NCI-H1436 treated with DMSO at 0.1 percent for 48 hours (cell line): Measurements from ENCODE around the gene LPCAT1.
"Not testable (repeated sequence)": the region's sequence is repeated elsewhere in the genome, so short reads cannot be mapped to it uniquely, and the experiment has no call there.

Source experiments
- DNase-seq: peaks from one replicate; lab custom pipeline; 2025; lab: John Stamatoyannopoulos, UW

The LPCAT1 gene

DNA sequence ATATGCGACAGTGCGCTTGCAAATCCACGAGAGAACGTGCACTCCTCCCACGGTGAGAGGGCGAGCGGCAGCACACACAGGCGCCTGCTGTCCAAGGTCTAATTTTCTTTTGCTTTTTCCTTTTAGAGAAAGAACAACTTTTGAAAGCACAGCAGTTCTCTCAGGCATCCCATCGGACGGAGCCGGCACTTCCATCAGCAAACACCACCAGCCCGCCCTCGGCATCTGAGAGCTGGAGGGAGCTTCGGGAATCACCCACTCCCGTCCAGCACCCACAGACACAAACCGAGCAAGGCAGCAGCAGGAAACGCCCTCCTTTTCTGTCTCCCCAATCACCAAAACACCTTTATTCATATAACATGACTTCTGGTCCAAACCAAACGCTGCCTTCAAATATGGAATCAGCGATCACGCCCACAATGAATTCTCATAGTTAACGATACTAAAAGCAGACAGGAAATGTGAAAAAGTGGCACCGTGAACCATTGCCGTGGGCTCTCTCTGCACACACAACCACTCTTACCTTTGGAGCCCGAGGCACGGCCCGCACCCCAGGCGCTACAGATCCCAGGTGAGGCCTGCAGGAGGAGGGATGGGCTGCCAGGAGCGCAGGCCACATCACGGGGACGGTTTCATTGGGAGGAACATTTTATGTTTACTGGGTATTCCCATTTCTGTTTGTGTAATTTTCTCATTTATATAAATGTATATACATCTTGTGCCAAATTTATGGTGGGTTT, 14.2 kb downstream of the LPCAT1 start:
- no peak for DNase-seq

DNA sequence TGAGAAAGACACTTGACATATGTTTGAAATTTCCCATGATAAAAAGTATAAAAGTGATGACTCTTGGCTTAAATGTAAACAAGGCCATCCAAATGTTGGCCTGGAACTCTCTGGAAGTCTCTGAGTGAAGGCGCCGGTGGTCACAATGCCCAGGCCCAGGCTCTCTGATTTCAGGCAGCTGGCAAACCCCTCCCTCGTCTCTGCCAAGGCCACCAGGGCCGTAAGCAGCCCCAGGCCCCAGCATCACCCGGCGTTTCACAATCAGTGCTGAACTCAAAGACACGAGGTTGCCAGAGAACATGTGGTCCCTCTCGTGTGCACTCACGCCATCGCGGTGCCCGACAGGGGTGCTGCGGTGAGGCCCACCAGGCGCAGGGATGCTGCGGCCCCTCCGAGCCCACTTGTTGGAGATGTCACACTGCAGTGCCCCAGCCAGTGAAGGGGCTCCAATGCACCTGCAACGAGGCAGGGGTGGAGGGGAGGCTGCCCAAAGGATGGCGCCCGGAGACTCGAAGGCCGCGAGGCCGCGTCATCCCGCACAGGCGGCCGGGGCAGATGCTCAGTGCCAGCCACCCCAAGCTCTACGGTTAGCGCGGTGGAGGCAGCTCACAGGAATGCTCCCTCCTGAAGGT, 15.0 kb downstream of the LPCAT1 start:
- DNase-seq, result no peak

DNA sequence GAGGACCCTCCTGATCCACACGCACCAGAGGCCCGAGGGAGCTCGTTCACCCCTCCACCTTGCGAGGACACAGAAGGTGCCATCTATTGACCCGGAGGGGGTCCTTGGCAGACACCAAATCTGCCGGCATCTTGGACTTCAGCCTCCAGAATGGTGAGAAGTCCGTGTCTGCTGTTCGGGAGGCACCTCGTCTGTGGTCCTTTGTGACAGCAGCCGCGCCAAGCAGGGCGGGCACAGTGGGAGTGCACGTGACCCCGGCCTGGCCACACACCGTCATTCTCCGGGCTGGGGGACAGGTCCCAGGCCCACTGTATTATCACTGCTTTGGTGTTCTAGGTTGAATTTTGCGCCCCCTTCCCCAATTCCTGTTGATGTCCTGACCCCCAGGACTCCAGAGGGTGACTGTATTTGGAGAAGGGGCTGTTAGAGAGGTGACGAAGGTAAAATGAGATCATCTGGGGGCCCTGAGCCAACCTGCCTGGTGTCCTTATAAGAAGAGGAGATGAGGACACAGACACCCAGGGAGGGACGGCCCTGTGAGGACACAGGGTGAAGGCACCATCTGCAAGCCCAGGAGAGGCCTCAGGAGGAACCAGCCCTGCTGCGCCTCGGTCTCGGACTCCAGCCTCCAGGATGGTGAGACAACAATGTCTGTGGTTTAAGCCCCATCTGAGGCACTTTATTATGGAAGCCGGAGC, 15.7 kb downstream of the LPCAT1 start:
- DNase-seq, result no peak

DNA sequence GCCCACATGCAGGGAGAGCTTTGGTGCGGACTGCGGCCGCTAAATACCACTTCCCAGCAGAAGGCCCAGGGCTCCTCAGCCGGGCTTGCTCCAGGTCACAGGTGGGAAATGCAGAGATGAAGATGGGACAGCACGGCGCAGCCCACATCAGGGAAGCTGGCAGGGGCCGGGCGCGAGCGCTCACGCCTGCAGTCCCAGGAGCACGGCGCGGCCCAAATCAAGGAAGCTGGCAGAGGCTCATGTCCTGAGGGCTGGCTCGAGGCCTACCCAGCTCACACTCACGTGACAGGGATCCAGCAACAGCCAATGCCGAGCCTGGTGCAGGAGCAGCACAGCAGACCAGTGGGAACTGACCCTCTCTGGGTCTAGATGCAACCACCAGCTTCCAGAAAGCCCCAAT, 16.3 kb downstream of the LPCAT1 start:
- DNase-seq, result no peak

DNA sequence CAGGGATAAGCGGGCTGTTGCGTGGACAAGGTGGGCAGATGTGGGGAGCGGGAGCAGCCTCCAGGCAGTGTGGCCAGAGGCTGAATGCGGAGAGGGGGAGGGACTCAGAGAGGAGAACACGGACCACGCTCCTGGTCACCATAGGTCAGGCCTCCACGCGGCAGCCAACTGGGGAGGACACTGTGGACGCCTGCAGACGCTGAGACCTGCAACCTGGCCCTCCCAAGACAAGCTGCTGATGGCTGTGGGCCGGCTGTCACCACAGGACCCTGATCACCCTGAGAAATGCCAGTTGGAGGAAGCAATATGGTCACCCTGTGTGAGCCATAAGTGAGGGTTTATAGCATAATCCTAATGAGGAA, 16.8 kb downstream of the LPCAT1 start:
- no peak for DNase-seq

DNA sequence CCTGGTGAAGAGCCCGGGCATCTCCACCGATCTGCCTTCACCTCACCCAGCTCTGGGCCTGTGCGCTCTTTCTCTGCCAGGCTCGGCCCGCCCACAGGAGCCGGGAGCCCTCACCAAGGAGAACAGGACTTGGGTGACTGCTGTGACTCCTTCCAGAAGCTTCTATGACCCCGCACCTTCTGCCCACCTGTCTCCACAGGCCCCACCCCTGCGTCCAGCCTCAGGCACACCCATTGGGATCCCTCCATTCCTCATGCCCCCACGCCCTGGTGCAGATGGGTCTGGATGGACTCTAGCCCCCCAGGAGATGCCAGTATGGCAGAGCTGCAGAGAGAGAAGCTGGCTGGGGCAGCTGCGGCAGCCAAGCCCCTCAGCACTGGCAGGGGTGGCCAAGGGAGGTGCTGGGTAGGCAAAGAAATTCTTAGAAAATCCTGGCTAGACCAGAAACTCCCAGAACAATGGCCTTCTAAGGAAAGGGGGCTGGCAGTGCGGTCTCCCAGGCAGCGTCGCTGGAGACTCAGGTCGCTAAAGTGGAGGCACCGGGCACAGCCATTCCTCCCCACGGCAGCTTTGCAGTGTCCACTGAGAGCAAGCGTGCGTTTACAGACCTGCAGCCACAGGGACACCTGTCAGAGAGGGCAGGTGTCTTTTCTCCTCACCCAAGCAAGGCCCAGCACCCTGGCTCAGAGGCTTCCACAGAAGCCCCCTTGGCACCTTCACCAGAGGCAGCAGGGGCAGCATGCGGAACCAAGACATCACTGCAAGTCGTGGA, 17.3 kb downstream of the LPCAT1 start:
- no peak for DNase-seq

DNA sequence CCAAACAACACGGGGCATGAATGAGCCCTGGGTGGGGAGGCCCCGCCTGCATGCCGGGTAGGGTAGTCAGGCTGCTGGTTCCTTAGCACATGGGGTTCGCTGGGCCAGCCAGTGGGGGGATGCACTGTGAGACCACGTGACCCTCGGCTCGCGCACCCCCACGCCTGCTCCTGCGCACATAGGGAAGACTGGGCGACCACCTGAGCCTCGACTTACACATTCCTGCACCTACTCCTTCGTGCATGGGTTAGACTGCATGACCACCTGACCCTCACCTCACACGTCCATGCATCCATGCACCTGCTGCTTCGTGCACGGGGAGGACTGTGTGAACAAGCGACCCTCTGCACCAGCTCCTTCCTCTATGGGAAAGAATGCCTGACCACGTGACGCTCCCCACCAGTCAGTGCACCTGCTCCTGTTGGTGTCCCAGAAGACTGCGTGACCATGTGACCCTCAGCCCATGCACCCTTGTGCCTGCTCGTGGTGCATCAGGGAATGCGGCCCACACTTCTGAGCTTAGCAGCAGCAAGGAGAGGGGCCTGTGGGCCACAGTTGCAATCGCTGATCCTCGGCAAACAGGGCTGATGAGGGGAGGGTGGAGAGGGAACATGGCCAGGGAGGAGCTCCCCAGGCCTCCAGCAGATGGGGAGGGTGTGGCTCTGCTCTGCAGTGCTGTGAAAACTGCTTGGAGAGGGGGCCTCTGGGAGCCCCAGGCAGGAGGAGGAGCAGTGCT, 18.1 kb downstream of the LPCAT1 start:
- DNase-seq, result peak; percentile 29

DNA sequence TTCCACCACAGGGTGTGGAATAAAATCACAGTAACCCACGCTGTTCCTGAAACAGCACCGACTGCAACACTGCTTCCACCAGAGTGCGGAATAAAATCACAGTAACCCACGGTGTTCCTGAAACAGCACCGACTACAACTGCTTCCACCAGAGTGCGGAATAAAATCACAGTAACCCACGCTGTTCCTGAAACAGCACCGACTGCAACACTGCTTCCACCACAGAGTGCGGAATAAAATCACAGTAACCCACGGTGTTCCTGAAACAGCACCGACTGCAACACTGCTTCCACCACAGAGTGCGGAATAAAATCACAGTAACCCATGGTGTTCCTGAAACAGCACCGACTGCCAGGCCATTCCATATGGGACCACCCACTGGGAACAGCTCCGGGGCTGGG, 18.7 kb downstream of the LPCAT1 start:
- DNase-seq, result not testable (repeated sequence)

DNA sequence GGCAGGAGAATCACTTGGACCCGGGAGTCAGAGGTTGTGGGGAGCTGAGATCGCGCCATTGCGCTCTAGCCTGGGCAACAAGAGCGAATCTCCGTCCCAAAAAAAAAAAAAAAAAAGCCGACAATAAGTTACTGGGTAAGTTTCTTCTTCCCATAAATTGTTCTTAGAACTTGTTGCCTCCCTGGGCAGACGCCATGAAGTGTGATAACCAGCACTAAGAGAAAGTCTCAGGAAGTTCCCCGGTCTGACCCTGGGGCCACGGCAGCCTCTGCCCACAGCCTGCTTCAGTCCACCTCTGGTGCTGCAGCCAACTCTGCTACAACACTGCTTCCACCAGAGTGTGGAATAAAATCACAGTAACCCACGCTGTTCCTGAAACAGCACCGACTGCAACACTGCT, 19.1 kb downstream of the LPCAT1 start:
- no peak for DNase-seq

DNA sequence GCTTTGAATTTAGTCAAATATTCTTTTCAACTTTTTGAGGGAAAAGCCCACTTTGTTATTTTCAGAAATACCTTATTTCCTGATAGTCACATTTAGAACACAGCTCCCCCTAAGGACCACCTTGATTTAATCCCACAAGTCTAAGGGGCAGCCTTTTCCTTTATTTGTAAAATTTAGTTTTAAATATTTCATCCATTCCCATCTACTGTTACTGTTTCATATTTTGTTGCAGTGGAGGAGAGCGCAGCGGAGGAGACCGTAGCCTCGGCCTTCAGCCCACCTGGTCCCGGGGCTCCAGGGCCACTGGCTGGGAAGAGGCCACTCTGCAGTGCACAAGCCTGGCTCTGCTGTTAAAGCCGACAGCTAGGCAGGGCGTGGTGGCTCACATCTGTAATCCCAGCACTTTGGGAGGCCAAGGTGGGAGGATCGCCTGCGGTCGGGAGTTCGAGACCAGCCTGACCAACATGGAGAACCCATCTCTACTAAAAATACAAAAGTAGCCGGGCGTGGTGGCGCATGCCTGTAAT, 19.6 kb downstream of the LPCAT1 start:
- no peak for DNase-seq

DNA sequence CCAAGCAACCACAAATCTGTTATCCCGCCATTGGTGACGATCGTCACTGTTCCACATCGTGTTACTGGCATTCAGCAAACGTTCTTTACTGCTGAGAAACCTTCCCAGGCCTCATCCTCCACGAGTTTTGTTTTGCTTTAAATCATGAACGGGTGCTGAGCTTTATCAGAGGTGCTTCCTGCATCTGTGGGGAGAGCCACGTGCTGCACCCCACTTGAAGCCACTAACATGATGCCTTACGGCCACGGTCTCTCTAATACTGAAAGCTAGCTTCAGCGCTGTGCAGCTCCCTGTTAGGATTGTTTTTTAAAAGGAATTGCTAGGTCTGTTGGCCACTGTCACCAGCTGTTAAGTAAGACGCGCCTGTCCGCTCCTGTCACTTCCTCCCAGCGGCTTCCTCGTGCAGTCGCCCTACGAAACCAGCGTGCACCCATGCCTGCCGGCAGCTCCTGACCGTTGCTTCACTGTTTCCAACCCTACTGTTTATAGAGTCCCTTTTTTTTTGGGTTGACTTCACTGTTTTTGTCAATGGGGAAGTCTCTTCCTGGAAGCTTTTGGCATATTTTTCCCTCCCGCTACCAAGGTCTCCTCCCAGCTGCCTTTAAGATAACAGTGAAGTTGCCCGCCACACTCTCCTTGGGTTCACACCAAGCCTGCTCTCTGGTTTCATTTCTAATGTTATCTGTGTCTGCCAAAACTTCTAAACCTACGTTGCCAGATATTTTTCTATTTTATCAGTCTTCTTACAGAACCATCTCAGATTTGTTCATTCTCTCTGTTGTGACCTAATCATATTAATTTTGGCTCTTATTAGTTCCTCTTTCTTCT, 20.3 kb downstream of the LPCAT1 start:
- no peak for DNase-seq

DNA sequence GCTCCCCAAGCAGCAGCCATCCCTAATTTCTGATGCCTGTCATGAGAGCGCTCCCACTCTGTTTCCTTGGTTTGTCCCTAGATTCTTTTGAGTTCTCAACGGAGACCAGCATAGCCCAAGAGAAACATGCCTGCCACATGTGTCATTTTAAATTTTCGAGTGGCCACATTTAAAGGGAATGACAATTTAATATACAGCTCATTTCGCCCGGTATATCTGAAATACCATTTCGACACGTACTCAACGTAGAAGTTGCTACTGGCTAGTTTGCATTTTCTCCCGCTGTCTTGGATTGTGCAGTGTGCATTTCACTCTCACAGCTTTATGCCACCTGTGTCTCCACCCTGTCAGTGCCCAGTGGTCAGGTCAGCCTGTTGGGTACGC, 21.0 kb downstream of the LPCAT1 start:
- no peak for DNase-seq

DNA sequence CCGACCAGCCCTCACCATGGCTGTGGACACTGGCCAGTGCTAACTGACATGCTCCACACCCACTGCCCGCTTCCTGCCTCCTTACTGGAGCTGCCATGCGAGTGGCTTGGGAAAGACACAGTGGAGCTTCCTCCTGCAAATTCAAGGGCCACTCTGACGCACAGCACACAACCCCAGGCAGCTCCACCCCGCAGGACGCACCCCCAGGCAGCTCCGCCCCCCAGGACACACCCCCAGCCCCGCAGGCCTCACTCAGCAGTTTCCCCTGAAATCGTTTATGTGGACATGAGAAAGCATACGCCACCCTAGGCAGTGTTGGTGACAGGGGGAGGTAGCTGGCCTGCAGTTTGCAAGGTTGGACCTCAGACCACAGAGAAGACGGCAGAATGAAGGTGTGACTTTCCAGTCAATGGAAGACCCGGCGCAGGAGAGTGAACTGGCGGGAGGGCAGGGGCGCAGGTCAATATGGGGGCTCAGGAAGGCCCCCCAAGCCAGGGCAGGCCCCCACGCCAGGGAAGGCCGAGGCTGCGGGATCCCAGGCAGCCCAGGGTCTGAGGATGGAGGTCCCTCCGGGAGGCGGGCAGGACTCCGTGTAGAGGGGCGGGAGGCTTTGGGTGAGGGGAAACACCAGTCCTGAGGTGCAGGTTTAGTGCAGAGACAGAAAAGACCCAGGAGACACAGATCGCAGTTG, 21.6 kb downstream of the LPCAT1 start:
- no peak for DNase-seq

DNA sequence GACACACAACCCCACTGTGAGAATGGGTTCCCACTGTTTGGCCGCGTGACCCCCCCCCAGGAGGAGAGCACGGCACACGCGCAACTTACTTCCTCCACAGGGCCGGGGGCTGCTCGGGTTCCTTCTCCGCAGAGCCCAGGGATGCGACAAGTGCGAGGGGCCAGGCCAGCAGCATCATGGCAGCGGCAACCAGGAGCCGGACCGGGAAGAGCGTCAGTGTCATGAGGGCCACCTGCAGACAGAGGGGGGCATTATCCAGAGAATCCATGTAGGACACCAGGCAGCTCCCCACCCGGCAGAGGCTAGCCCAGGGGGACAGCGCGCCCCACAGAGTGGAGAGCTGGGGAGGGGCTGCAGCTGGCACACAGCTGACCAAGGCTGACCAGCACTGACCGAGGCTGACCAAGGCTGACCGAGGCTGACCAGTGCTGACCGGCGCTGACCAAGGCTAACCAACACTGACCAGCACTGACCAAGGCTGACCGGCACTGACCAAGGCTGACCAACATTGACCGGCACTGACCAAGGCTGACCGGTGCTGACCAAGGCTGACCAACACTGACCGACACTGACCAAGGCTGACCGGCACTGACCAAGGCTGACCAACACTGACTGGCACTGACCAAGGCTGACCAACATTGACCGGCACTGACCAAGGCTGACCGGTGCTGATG, 22.3 kb downstream of the LPCAT1 start:
- DNase-seq, result no peak

DNA sequence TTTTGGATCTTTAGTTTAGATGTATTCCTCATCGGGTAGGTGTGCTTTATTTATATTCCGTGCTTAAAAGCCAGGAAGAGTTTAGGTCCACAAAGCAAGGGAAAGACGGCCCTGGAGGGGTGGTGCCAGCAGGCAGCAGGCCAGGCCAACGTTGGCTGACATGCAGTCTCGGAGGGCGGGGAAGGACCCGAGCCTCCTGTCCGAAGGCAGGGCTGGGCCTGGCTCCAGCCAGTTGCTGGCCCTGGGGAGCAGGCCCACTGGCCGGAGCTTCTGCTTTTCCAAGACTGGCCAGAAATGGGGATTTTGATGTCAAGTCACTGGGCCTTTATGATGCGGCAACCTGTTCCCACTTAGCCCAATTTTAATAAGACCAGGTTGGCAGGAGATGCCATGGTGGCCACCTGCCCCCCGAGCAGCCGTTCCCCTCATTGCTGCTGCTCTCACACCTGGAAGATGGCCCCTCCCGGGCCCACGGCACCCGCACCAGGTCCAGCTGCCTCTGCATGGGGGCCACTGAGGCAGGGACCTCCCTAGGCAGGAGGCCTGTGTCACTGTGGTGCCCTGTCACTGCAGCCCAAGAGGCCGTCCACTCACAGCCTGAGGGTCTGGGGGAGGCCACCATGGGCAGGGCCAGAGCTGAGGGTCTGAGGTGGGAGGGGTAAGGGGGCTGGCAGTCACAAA, 23.2 kb downstream of the LPCAT1 start:
- DNase-seq, result no peak

DNA sequence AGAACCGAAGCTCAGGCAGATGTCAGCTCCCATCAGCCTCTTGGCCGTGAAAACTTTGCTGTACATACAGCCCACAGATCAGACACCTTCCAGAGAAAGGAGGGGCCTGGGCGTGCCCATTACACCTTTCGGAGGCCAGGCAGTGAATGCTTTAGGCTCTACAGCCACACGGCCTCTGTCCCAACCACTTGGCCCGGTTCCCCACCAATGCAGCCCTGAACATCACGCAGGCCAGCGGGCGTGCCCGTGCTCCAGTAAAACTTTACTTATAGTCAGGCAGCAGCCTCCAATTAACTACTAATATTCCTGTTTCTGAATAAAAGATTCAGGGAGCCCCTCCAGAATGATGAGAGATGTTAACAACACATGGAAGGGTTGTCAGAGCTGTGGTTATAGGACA, 23.9 kb downstream of the LPCAT1 start:
- DNase-seq, result no peak

DNA sequence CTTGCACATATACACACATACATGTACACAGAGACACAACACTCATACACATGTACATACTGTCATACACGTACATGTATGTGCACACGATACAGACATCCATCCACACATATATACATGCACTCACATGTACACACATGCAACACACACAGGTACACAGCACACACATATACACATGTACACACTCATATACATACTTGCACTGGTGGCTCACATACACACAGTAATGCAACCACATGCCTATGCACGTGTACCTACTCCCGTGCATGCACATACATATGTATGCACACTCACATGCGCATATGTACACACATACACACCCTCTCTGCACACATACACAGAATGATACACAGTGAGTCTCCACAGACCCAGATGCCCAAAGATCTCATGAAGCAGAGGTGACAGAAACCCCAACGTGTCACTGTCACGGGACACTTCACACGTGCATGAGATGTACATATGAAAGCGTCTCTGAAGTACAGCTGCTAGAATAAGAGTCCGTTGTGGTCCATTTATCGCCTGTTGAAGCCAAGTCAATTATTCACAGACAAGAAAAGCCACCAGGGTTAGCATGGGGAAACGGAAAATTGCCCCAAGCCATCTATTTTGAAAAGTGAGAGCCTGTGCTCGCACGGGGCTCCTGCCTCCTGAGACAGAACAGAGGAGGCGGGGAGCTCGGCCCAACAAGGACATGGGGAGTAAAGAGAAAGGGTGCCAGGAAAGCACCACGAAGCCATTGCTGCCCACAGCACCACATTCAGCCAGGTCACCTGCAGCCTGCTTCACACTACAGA, 24.9 kb downstream of the LPCAT1 start:
- DNase-seq, result no peak
